HL-60 (cell line): ENCODE results near the gene PWP1.

Experiments
- CTCF ChIP-seq: IDR thresholded peaks from one replicate; pipeline ENCODE4 v1.5.1; 2011; ENCODE audit warnings: low read length, control low read depth, inconsistent platforms; ENCODE audit not compliant: insufficient read depth
- POLR2AphosphoS5 ChIP-seq: IDR thresholded peaks from 2 replicates; pipeline ENCODE4 v1.6.1; 2012; ENCODE audit warnings: low read depth

- TF ChIP-seq POLR2AphosphoS5: no peak
- no peak for TF ChIP-seq CTCF
Measured at GRCh38 chr12:107730618-107731341, 45.2 kb downstream of the PWP1 start.
